IMR-90 (cell line): ENCODE data around the gene INTS2. TPM values are rescaled to one million over a fixed set of nuclear protein-coding genes. Genes with fewer than 3 reads are reported as not detected.

ENCODE experiments used
- ATAC-seq: fragments of 200-7000 bp; cut with Tn5 transposase; 2 replicates; pipeline ENCODE4 v1.9.1; 2020; ENCODE audit warnings: low read depth, mild to moderate bottlenecking, moderate library complexity
- BruUV-seq: library from RNA; stranded (reverse); fragments of 400-500 nt; replicated peaks from 2 replicates; lab custom pipeline; 2021; lab: Mats Ljungman, UMichigan
- CTCF ChIA-PET: fragments of 300-600 bp; formaldehyde crosslinking; extraction: SDS; loops from one replicate; lab custom pipeline; 2021; ENCODE audit warnings: antibody characterized with exemption; lab: Yijun Ruan, JAX
- POLR2A ChIA-PET: fragments of 300-600 bp; sonication (Branson Sonifier 250); formaldehyde crosslinking; loops from one replicate; lab custom pipeline; 2022; ENCODE audit warnings: antibody characterized with exemption; ENCODE audit not compliant: unreplicated experiment; lab: Charles Lee
- DNase-seq: peaks from one replicate; pipeline ENCODE4 v3.0.0; 2013
- H2AFZ ChIP-seq: replicated peaks from 2 replicates; pipeline ENCODE3; 2013; ENCODE audit warnings: low read length, mild to moderate bottlenecking; ENCODE audit not compliant: poor library complexity
- H2AK5ac ChIP-seq: 2 replicates; pipeline ENCODE4 v1.6.1; 2013; ENCODE audit warnings: low read depth, low read length, inconsistent platforms
- H2AK9ac ChIP-seq: replicated peaks from 2 replicates; pipeline ENCODE3; 2013; ENCODE audit warnings: mild to moderate bottlenecking, low read depth, low read length, moderate library complexity; ENCODE audit not compliant: poor library complexity
- H2BK120ac ChIP-seq: 2 replicates; pipeline ENCODE4 v1.6.1; 2013; ENCODE audit warnings: low read depth, low read length, inconsistent platforms
- H2BK15ac ChIP-seq: 3 replicates; pipeline ENCODE4 v1.6.1; 2013; ENCODE audit warnings: low read depth, low read length, inconsistent platforms
- H2BK20ac ChIP-seq: 2 replicates; pipeline ENCODE4 v1.6.1; 2013; ENCODE audit warnings: low read depth, mild to moderate bottlenecking, inconsistent platforms, low read length, moderate library complexity
- H2BK5ac ChIP-seq: 2 replicates; pipeline ENCODE4 v1.6.1; 2013; ENCODE audit warnings: mild to moderate bottlenecking, low read depth, low read length, inconsistent platforms; ENCODE audit not compliant: poor library complexity, severe bottlenecking
- H3K14ac ChIP-seq: replicated peaks from 2 replicates; pipeline ENCODE4 v1.6.1; 2013; ENCODE audit warnings: low read depth, low read length, inconsistent platforms
- H3K18ac ChIP-seq: 2 replicates; pipeline ENCODE4 v1.6.1; 2013; ENCODE audit warnings: low read depth, low read length, control low read depth
- H3K23ac ChIP-seq: 2 replicates; pipeline ENCODE4 v1.6.1; 2013; ENCODE audit warnings: low read depth, low read length, inconsistent platforms
- H3K27ac ChIP-seq: 2 replicates; pipeline ENCODE4 v1.5.1; 2013; ENCODE audit warnings: mild to moderate bottlenecking, control low read depth, low read length; ENCODE audit not compliant: insufficient read depth
- H3K27me3 ChIP-seq: 2 replicates; pipeline ENCODE4 v1.6.1; 2013; ENCODE audit warnings: low read length; ENCODE audit not compliant: control insufficient read depth, insufficient read depth
- H3K36me3 ChIP-seq: 2 replicates; pipeline ENCODE4 v1.6.1; 2013; ENCODE audit warnings: low read length, mixed read lengths; ENCODE audit not compliant: control insufficient read depth, insufficient read depth
- H3K4ac ChIP-seq: 2 replicates; pipeline ENCODE4 v1.6.1; 2013; ENCODE audit warnings: low read depth, low read length, inconsistent platforms
- H3K4me1 ChIP-seq: 2 replicates; pipeline ENCODE4 v1.6.1; 2013; ENCODE audit warnings: low read length, mixed read lengths; ENCODE audit not compliant: control insufficient read depth, insufficient read depth
- H3K4me2 ChIP-seq: 2 replicates; pipeline ENCODE4 v1.6.1; 2013; ENCODE audit warnings: low read depth, mild to moderate bottlenecking, control low read depth, low read length, moderate library complexity
- H3K4me3 ChIP-seq: 2 replicates; pipeline ENCODE4 v1.5.1; 2013; ENCODE audit warnings: low read depth, mild to moderate bottlenecking, control low read depth, low read length, moderate library complexity; ENCODE audit not compliant: insufficient read depth
- H3K56ac ChIP-seq: 2 replicates; pipeline ENCODE4 v1.6.1; 2013; ENCODE audit warnings: low read length, inconsistent platforms; ENCODE audit not compliant: insufficient read depth; ENCODE audit errors: extremely low read depth
- H3K79me1 ChIP-seq, 2 experiments: 2 replicates each; pipeline ENCODE4 v1.6.1; 2013; ENCODE audit warnings: low read length in 2 of 2, inconsistent platforms in 1 of 2, low read depth in 1 of 2
- H3K9ac ChIP-seq: 2 replicates; pipeline ENCODE4 v1.6.1; 2013; ENCODE audit warnings: low read depth, low read length, control low read depth
- H3K9me1 ChIP-seq: 2 replicates; pipeline ENCODE4 v1.6.1; 2013; ENCODE audit warnings: low read length, inconsistent platforms; ENCODE audit not compliant: insufficient read depth
- H3K9me3 ChIP-seq: 2 replicates; pipeline ENCODE4 v1.6.1; 2013; ENCODE audit warnings: low read length; ENCODE audit not compliant: control insufficient read depth, insufficient read depth
- H4K20me1 ChIP-seq: 2 replicates; pipeline ENCODE4 v1.6.1; 2013; ENCODE audit warnings: low read length, inconsistent platforms; ENCODE audit not compliant: insufficient read depth
- H4K5ac ChIP-seq: 2 replicates; pipeline ENCODE4 v1.6.1; 2013; ENCODE audit warnings: mild to moderate bottlenecking, low read depth, low read length, control low read depth
- H4K8ac ChIP-seq, 2 experiments: 2 replicates each; pipeline ENCODE4 v1.6.1; 2013; ENCODE audit warnings: low read depth in 2 of 2, low read length in 2 of 2, control low read depth in 1 of 2, inconsistent platforms in 1 of 2
- H4K91ac ChIP-seq: 2 replicates; pipeline ENCODE4 v1.6.1; 2013; ENCODE audit warnings: low read depth, low read length, inconsistent platforms; ENCODE audit not compliant: insufficient read depth
- BHLHE40 ChIP-seq: fragments of 150-350 bp; IDR thresholded peaks from 2 replicates; pipeline ENCODE4 v1.6.1; 2016; ENCODE audit warnings: mild to moderate bottlenecking, low read depth, low read length
- CEBPB ChIP-seq: IDR thresholded peaks from 2 replicates; pipeline ENCODE4 v1.6.1; 2012; ENCODE audit warnings: low read depth, low read length, improper control_type of control experiment
- CHD1 ChIP-seq: IDR thresholded peaks from 2 replicates; pipeline ENCODE4 v1.6.1; 2012; ENCODE audit warnings: low read depth, low read length, improper control_type of control experiment
- FOS ChIP-seq: fragments of 150-350 bp; IDR thresholded peaks from 2 replicates; pipeline ENCODE4 v1.6.1; 2016; ENCODE audit warnings: low read depth, low read length
- MAFK ChIP-seq: IDR thresholded peaks from 2 replicates; pipeline ENCODE4 v1.6.1; 2012; ENCODE audit warnings: low read depth, low read length, improper control_type of control experiment
- MAZ ChIP-seq: IDR thresholded peaks from 2 replicates; pipeline ENCODE4 v1.6.1; 2012; ENCODE audit warnings: low read depth, mild to moderate bottlenecking, low read length, improper control_type of control experiment, moderate library complexity, borderline replicate concordance
- MXI1 ChIP-seq: IDR thresholded peaks from 2 replicates; pipeline ENCODE4 v1.6.1; 2012; ENCODE audit warnings: low read depth, mild to moderate bottlenecking, low read length, moderate library complexity, borderline replicate concordance
- NFE2L2 ChIP-seq: fragments of 150-350 bp; IDR thresholded peaks from 2 replicates; pipeline ENCODE4 v1.6.1; 2016; ENCODE audit warnings: low read depth, mild to moderate bottlenecking, low read length
- POLR2A ChIP-seq: IDR thresholded peaks from 2 replicates; pipeline ENCODE4 v1.6.1; 2012; ENCODE audit warnings: mild to moderate bottlenecking, low read depth, low read length
- RAD21 ChIP-seq: IDR thresholded peaks from 2 replicates; pipeline ENCODE4 v1.6.1; 2012; ENCODE audit warnings: low read length, improper control_type of control experiment
- RCOR1 ChIP-seq: IDR thresholded peaks from 2 replicates; pipeline ENCODE4 v1.6.1; 2012; ENCODE audit warnings: mild to moderate bottlenecking, low read length, improper control_type of control experiment; ENCODE audit not compliant: insufficient replicate concordance
- RFX5 ChIP-seq: IDR thresholded peaks from 2 replicates; pipeline ENCODE4 v1.8.0; 2012; ENCODE audit warnings: low read depth, mild to moderate bottlenecking, low read length, moderate library complexity
- SMC3 ChIP-seq: fragments of 150-350 bp; IDR thresholded peaks from 2 replicates; pipeline ENCODE4 v1.6.1; 2016; ENCODE audit warnings: low read depth, mild to moderate bottlenecking, antibody characterized with exemption, low read length, moderate library complexity
- WGBS, 2 experiments: methylation state at CpG; one replicate each; pipeline versions ENCODE4 v1.1.5 to v1.1.7; 2013; ENCODE audit warnings: missing lambda C conversion rate in 2 of 2; ENCODE audit not compliant: insufficient read length in 1 of 2; ENCODE audit errors: extremely low coverage in 2 of 2; 5-methylcytosine and 5-hydroxymethylcytosine counted together
- dilution Hi-C: fragments of 300-500 bp; cut with HindIII; formaldehyde crosslinking; loops from one replicate; pipeline ENCODE4 v1.14.3; 2018; ENCODE audit warnings: low sequenced_read_pairs; ENCODE audit not compliant: unreplicated experiment
- in situ Hi-C: fragments of 300-500 bp; cut with MboI; formaldehyde crosslinking; loops from 3 replicates; pipeline ENCODE4 v1.14.3; 2019; ENCODE audit warnings: low sequenced_read_pairs, inconsistent platforms, mixed read lengths
- intact Hi-C: fragments of 100-400 bp; cut with micrococcal nuclease; formaldehyde crosslinking; loops from 2 replicates; pipeline ENCODE4 v1.10.0; 2022
- polyA plus RNA-seq, 3 experiments: library from polyadenylated mRNA; depleted of rRNA; stranded (reverse); fragments of >200 nt; gene quantifications; 2 replicates each; pipeline ENCODE4 v1.2.3, GENCODE V29; 2012; ENCODE audit warnings: low replicate concordance in 1 of 3
- total RNA-seq: library from RNA; depleted of rRNA; stranded (reverse); fragments of >200 nt; gene quantifications from 2 replicates; pipeline ENCODE4 v1.2.3, GENCODE V29; 2012
- TF ChIP-seq, protein P1 (sequence below): fragments of 150-350 bp; IDR thresholded peaks from 2 replicates; pipeline ENCODE4 v1.6.1; 2016; ENCODE audit warnings: low read depth, mild to moderate bottlenecking, low read length, moderate library complexity, borderline replicate concordance
- TF ChIP-seq, protein P2 (sequence below): fragments of 150-350 bp; IDR thresholded peaks from 2 replicates; pipeline ENCODE4 v1.6.1; 2017; ENCODE audit warnings: mild to moderate bottlenecking, antibody characterized with exemption, low read length, low read depth
- TF ChIP-seq, protein P3 (sequence below): conservative IDR thresholded peaks from 2 replicates; pipeline ENCODE4 v1.5.1; 2012; ENCODE audit warnings: mild to moderate bottlenecking, low read depth, low read length, improper control_type of control experiment

Gene INTS2
- total and polyA plus RNA-seq, 2 of the 4 experiments (the other 2 are of a cell fraction), result 4.0 to 17.4 TPM

DNA sequence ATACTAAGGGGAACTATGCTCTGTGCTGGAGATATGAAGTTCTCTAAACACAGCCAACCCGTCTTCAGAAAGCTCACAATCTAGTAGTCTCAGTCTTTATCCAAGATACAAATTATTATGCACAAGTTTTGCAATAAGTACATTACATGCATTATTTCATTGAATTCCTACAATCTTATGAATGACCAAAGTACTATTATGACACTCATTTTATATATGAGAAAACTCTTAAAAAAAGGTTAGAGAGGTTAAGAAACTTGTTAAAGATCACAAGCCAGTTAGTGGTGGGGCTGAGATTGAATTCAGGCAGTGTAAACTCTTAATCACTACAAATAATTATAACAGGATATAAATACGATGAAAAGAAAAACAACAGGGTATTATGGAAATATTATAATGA, 59.7 kb downstream of the INTS2 start:
- H3K4me3 ChIP-seq, result no peak overlapping the region
- WGBS, 2 experiments, result no CpG with 5 or more reads among the region's 2 CpGs

More for the DNA sequence above, 59.7 kb downstream of the INTS2 start:
- intact Hi-C loops (no loop called here), dilution Hi-C loops (no loop called here), in situ Hi-C loops (no loop called here)
- no peak for ATAC-seq
- Histone ChIP-seq H2AK5ac (no peak overlapping the region), H3K36me3 (peaks cover 4% of the 10 kb centered on the region; the same call in 1 of the 2 replicates), H3K27me3 (no peaks in the 10 kb centered on the region), H4K91ac (no peak overlapping the region), H4K20me1 (no peaks in the 10 kb centered on the region), H4K8ac (no peak overlapping the region), H2BK20ac (no peak overlapping the region), H2AFZ (no peak overlapping the region), H3K14ac (no peak overlapping the region), H3K9me3 (no peaks in the 10 kb centered on the region), H2BK120ac (no peak overlapping the region), H3K56ac (no peak overlapping the region), H3K9ac (no peak overlapping the region), H2BK5ac (no peak overlapping the region), H3K18ac (no peak overlapping the region), H3K4me1 (no peaks in the 10 kb centered on the region), H3K4ac (no peak overlapping the region), H3K4me2 (no peak overlapping the region), H4K5ac (no peak overlapping the region), H3K27ac (no peak overlapping the region), H3K9me1 (no peaks in the 10 kb centered on the region), H2BK15ac (no peak overlapping the region), H2AK9ac (no peak overlapping the region), H3K79me1 (peaks cover 0 to 2% of the 10 kb centered on the region in 2 experiments; a peak in 2 of 4 replicates), H3K23ac (no peak overlapping the region)
- no TSS peak for BruUV-seq
- TF ChIP-seq, protein P1, sequence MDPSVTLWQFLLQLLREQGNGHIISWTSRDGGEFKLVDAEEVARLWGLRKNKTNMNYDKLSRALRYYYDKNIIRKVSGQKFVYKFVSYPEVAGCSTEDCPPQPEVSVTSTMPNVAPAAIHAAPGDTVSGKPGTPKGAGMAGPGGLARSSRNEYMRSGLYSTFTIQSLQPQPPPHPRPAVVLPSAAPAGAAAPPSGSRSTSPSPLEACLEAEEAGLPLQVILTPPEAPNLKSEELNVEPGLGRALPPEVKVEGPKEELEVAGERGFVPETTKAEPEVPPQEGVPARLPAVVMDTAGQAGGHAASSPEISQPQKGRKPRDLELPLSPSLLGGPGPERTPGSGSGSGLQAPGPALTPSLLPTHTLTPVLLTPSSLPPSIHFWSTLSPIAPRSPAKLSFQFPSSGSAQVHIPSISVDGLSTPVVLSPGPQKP, result no peak
- no peak for TF ChIP-seq RAD21
- no peak for TF ChIP-seq MAZ
- TF ChIP-seq, protein P2, sequence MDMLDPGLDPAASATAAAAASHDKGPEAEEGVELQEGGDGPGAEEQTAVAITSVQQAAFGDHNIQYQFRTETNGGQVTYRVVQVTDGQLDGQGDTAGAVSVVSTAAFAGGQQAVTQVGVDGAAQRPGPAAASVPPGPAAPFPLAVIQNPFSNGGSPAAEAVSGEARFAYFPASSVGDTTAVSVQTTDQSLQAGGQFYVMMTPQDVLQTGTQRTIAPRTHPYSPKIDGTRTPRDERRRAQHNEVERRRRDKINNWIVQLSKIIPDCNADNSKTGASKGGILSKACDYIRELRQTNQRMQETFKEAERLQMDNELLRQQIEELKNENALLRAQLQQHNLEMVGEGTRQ, result no peak
- no peak for TF ChIP-seq NFE2L2
- TF ChIP-seq RCOR1, result no peak
- TF ChIP-seq RFX5, result no peak
- no peak for TF ChIP-seq FOS
- TF ChIP-seq CHD1, result no peak
- no peak for TF ChIP-seq MAFK
- TF ChIP-seq, protein P3, sequence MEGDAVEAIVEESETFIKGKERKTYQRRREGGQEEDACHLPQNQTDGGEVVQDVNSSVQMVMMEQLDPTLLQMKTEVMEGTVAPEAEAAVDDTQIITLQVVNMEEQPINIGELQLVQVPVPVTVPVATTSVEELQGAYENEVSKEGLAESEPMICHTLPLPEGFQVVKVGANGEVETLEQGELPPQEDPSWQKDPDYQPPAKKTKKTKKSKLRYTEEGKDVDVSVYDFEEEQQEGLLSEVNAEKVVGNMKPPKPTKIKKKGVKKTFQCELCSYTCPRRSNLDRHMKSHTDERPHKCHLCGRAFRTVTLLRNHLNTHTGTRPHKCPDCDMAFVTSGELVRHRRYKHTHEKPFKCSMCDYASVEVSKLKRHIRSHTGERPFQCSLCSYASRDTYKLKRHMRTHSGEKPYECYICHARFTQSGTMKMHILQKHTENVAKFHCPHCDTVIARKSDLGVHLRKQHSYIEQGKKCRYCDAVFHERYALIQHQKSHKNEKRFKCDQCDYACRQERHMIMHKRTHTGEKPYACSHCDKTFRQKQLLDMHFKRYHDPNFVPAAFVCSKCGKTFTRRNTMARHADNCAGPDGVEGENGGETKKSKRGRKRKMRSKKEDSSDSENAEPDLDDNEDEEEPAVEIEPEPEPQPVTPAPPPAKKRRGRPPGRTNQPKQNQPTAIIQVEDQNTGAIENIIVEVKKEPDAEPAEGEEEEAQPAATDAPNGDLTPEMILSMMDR, result no peak
- no peak for TF ChIP-seq CEBPB
- TF ChIP-seq POLR2A, result no peak
- TF ChIP-seq SMC3, result no peak
- TF ChIP-seq MXI1, result no peak
- no peak for TF ChIP-seq BHLHE40
- ChIA-PET POLR2A (no interaction called here), CTCF (no interaction called here)
- no peak for DNase-seq
